Bronchial epithelial cell (primary cell): ENCODE data around the gene THOC6. TPM values are rescaled to one million over a fixed set of nuclear protein-coding genes. Genes with fewer than 3 reads are reported as not detected.

Experiments
- DNase-seq: peaks from one replicate; pipeline ENCODE4 v3.0.0-alpha.2; 2010; ENCODE audit warnings: low read depth
- FAIRE-seq: peaks from 2 replicates; lab custom pipeline; 2011; peaks lifted over from hg19 to GRCh38; lab: Jason Lieb, UNC
- H3K27me3 ChIP-seq: 2 replicates; pipeline ENCODE4 v1.5.1; 2011; ENCODE audit warnings: low read length; ENCODE audit not compliant: control insufficient read depth, insufficient read depth
- H3K36me3 ChIP-seq: 2 replicates; pipeline ENCODE4 v1.5.1; 2011; ENCODE audit warnings: low read length; ENCODE audit not compliant: control insufficient read depth, insufficient read depth
- H3K4me3 ChIP-seq: 2 replicates; pipeline ENCODE4 v1.5.1; 2011; ENCODE audit warnings: mild to moderate bottlenecking, low read depth, low read length, control low read depth
- CTCF ChIP-seq: IDR thresholded peaks from 2 replicates; pipeline ENCODE4 v1.5.1; 2011; ENCODE audit warnings: mild to moderate bottlenecking, moderate library complexity, low read length, control low read depth, inconsistent platforms; ENCODE audit not compliant: insufficient read depth, severe bottlenecking
- total RNA-seq: library from RNA; depleted of rRNA; stranded (reverse); fragments of >200 nt; gene quantifications from 2 replicates; pipeline ENCODE4 v1.2.1, GENCODE V29; 2014

Gene THOC6
- total RNA-seq, 1 donor from 2014 or later: 28.4 TPM

GRCh38 chr16:3010510-3010909, 13.3 kb upstream of the THOC6 start:
- FAIRE-seq: no peak
- peaks cover 2% of the 10 kb centered on the region for H3K36me3 ChIP-seq
- H3K4me3 ChIP-seq: no peak overlapping the region
- no peak for DNase-seq
- TF ChIP-seq CTCF: no peak
- peaks cover 5% of the 10 kb centered on the region for H3K27me3 ChIP-seq

GRCh38 chr16:3012246-3012645, 11.6 kb upstream of the THOC6 start:
- FAIRE-seq: no peak
- no peak overlapping the region for H3K4me3 ChIP-seq
- peaks cover 5% of the 10 kb centered on the region for H3K27me3 ChIP-seq

GRCh38 chr16:3012828-3013420, 10.9 kb upstream of the THOC6 start, which contains the start of gene CLDN9:
TSS of gene CLDN9 (plus strand) at chr16:3012923. CDS start at chr16:3013363, 440 bp downstream.
- H3K27me3 ChIP-seq: peaks cover 5% of the 10 kb centered on the region
- H3K36me3 ChIP-seq: no peaks in the 10 kb centered on the region
- FAIRE-seq (no peak), DNase-seq (no peak)
- TF ChIP-seq CTCF: no peak
- H3K4me3 ChIP-seq: no peak within 1 kb of the TSS

More at GRCh38 chr16:3012246-3012645, 11.6 kb upstream of the THOC6 start:
- no peak for DNase-seq
- H3K36me3 ChIP-seq: no peaks in the 10 kb centered on the region
- no peak for TF ChIP-seq CTCF

GRCh38 chr16:3013491-3013951, 10.3 kb upstream of the THOC6 start:
- peaks cover 5% of the 10 kb centered on the region for H3K27me3 ChIP-seq
- no peak for TF ChIP-seq CTCF
- H3K4me3 ChIP-seq: no peak overlapping the region
- DNase-seq (no peak), FAIRE-seq (no peak)
- H3K36me3 ChIP-seq: no peaks in the 10 kb centered on the region

GRCh38 chr16:3013998-3014690, 9.7 kb upstream of the THOC6 start:
- DNase-seq: no peak
- H3K27me3 ChIP-seq: peaks cover 5% of the 10 kb centered on the region

More at GRCh38 chr16:3013998-3014690, 9.7 kb upstream of the THOC6 start:
- no peak for TF ChIP-seq CTCF
- H3K36me3 ChIP-seq: no peaks in the 10 kb centered on the region
- no peak overlapping the region for H3K4me3 ChIP-seq
- no peak for FAIRE-seq
